Muscle of leg (tissue), 11 donors: ENCODE data around the gene SAMD4A. TPM values are rescaled to one million over a fixed set of nuclear protein-coding genes. Genes with fewer than 3 reads are reported as not detected.
"Not testable (repeated sequence)": the region's sequence is repeated elsewhere in the genome, so short reads cannot be mapped to it uniquely, and the experiment has no call there.

Source experiments
- DNase-seq: peaks from one replicate; pipeline ENCODE4 v3.0.0; 2013
- H3K27ac ChIP-seq: one replicate; pipeline ENCODE4 v1.5.1; 2013; ENCODE audit warnings: mild to moderate bottlenecking, low read length, control low read depth
- H3K27me3 ChIP-seq: one replicate; pipeline ENCODE4 v1.6.1; 2013; ENCODE audit warnings: low read length; ENCODE audit not compliant: control insufficient read depth, insufficient read depth
- H3K36me3 ChIP-seq: one replicate; pipeline ENCODE4 v1.6.1; 2013; ENCODE audit warnings: low read length; ENCODE audit not compliant: control insufficient read depth, insufficient read depth
- H3K4me1 ChIP-seq: one replicate; pipeline ENCODE4 v1.6.1; 2013; ENCODE audit warnings: low read length; ENCODE audit not compliant: control insufficient read depth, insufficient read depth
- H3K4me3 ChIP-seq: one replicate; pipeline ENCODE4 v1.5.1; 2013; ENCODE audit warnings: low read length, control low read depth
- H3K9me3 ChIP-seq: replicated peaks from 2 replicates; pipeline ENCODE4 v1.6.1; 2013; ENCODE audit warnings: low read depth, low read length; ENCODE audit not compliant: control insufficient read depth
- WGBS: methylation state at CpG from one replicate; pipeline ENCODE4 v1.1.5; 2013; ENCODE audit warnings: missing lambda C conversion rate; ENCODE audit not compliant: insufficient coverage; 5-methylcytosine and 5-hydroxymethylcytosine counted together
- polyA plus RNA-seq, 8 donors: library from polyadenylated mRNA; unstranded; fragments of 120-200 nt; gene quantifications; one replicate each; pipeline versions ENCODE4 v1.2.1 to v1.2.3, GENCODE V29; 2013; ENCODE audit warnings: inconsistent platforms in 1 of 8, low replicate concordance in 1 of 8; ENCODE audit not compliant: insufficient read length in 8 of 8, insufficient read depth in 1 of 8
- total RNA-seq: library from RNA; stranded (reverse); fragments of 120-200 nt; gene quantifications from one replicate; pipeline ENCODE4 v1.2.4, GENCODE V29; 2013

Gene SAMD4A
- total and polyA plus RNA-seq, 9 donors, result 39.5 to 74.1 (median 52.8) TPM

DNA sequence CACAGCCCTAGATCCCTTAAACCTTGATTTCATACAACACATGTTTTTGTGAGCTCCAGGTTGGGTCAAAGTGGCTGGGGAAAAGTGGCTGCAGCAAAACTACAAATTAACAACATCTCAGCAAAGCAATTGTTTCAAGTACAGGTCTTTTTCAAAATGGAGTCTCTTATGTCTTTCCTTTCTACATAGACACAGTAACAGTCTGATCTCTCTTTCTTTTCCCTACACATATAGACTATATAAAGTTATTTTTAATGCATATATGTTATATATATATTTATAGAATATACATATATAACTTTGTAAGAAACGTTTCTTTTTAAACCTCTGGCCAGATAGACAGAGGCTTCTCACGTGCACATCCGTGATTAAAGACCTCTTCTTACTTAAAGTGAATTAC lies 186.5 kb downstream of the SAMD4A start:
- WGBS, result no CpG with 5 or more reads among the region's 3 CpGs
- H3K9me3 ChIP-seq, H3K4me3 ChIP-seq, DNase-seq, H3K4me1 ChIP-seq, H3K27me3 ChIP-seq, H3K27ac ChIP-seq: not testable (repeated sequence)
- H3K36me3 ChIP-seq, result peaks cover 54% of the 10 kb centered on the region

DNA sequence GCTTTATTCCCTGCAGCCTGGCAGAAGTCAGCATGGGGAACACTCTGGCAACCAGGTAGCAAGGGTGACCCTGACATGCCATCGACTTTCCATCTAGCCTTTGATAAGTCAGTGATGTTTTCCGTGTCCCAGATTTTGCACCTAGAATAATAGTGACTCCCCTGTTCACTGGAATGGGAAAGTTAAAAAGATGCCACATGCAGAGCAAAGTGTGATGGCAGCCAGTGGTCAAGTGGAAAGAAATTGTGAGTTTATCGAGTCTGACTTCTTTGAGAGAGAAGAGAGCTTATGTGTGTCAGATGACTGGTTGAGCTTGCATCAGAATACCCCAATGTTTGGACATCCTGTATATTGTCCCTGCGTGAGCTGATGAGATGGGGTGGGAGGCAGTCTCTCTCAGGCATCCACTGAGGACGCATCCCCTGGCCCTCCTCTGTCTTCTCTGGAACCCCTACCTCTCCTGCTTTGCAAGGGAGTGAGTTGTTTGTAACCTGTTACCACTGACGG lies 187.2 kb downstream of the SAMD4A start:
- WGBS, result 88% methylated on average over 3 of the region's 6 CpGs
- no peak for DNase-seq
- Histone ChIP-seq H3K4me3 (no peak overlapping the region), H3K36me3 (peaks cover 54% of the 10 kb centered on the region), H3K27me3 (no peaks in the 10 kb centered on the region), H3K9me3 (no peaks in the 10 kb centered on the region), H3K4me1 (peaks cover 5% of the 10 kb centered on the region), H3K27ac (no peak overlapping the region)

DNA sequence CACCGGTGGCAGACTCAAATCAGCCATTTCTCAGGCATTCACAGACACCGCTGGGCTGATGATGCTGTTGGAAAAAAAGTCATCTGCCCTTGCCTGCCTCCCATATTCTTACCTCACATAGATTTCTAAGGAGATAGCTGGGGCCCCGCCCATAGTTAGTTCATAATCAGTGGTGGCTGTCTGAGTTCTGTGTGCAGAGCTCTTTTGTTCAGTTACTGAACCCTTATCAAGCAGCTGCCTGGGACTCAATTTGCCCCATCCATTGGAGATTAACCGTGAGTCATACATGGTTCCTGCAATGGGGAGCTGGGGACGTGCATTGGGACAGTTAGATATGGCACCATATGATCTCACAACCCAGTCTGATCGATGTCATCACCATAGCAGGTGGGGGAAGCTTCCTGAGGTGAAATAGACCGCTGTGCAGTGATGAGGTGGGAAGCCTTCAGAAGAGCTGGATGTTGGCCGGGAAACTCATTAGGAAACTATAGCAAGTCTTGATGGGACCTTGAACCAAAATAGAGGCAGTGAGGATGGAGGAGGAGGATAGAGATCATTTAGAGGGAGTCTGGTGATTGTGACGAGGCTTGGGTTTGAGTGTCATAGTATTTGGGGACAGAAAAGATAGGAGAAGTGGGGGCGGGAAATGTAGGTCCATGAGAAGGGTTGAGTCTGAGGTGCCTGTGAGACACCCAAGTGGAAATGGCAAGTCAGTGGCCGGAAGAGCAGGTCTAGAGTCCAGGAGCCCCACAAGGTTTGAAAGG lies 187.9 kb downstream of the SAMD4A start:
- Histone ChIP-seq H3K36me3 (peaks cover 55% of the 10 kb centered on the region), H3K9me3 (no peaks in the 10 kb centered on the region), H3K27me3 (no peaks in the 10 kb centered on the region), H3K27ac (no peak overlapping the region), H3K4me1 (peaks cover 5% of the 10 kb centered on the region), H3K4me3 (no peak overlapping the region)
- DNase-seq, result no peak
- 99% methylated on average over 7 of the region's 11 CpGs for WGBS

DNA sequence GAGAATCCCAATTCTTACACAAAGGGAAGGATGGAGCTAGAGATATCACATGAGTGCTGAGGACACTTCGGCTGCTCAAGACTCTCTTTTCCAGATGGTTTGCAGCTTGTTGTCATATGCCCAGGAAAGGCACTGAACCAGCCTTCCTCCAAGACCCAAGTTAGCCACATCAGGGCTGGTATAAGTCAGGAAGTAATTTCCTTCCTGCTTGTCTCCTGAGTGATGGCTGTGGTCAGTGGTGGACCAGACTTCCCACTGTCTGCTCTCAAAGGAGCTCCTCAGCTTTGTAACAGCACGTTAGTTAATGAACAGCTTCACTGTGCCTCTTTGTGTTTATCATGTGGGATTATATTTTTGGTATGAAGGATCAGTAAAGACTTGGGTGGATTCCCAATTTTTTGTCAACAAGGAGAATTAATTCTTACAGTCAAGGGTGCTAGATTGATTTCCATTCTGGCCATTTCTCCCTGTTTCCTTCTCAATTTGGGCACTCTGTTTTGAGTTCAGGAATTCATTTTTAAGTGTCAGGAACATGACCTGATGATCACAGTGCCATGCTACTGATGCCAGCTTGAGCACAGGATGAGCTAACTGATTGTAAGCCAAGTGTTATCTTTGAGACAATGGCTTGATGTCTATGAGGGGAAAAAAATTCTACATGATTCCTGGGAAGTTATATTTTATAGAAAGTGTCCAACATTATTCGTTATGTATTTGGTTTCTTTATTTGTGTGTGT lies 189.9 kb downstream of the SAMD4A start:
- WGBS, result no CpG with 5 or more reads among the region's 3 CpGs
- Histone ChIP-seq H3K27me3 (no peaks in the 10 kb centered on the region), H3K9me3 (no peaks in the 10 kb centered on the region), H3K36me3 (peaks cover 69% of the 10 kb centered on the region), H3K4me3 (no peak overlapping the region), H3K4me1 (peaks cover 10% of the 10 kb centered on the region), H3K27ac (no peak overlapping the region)
- no peak for DNase-seq

DNA sequence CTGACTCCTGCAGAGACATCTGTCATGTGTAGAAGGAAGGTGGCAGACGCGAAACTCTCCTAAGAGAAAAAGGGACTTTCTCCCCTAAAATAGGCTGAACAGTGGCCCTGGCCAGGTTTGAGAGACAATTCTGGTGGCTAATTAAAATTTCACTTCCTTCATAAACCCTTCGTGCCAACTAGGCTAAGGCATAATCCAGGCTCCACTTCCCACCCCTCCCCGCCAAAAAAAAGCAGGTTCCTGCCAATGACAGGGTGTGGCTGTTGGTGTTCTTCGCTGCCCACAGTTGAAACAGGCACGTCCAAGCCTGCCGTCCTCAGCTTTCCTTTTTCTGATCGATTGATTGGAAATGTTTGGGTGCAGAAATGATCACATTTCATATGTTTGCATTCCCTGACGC lies 191.1 kb downstream of the SAMD4A start:
- H3K9me3 ChIP-seq, result no peaks in the 10 kb centered on the region
- no peak overlapping the region for H3K4me3 ChIP-seq
- H3K27me3 ChIP-seq, result no peaks in the 10 kb centered on the region
- peaks cover 10% of the 10 kb centered on the region for H3K4me1 ChIP-seq
- WGBS, result 80% methylated on average over 2 of the region's 9 CpGs
- DNase-seq, result no peak
- no peak overlapping the region for H3K27ac ChIP-seq
- H3K36me3 ChIP-seq, result peaks cover 68% of the 10 kb centered on the region

DNA sequence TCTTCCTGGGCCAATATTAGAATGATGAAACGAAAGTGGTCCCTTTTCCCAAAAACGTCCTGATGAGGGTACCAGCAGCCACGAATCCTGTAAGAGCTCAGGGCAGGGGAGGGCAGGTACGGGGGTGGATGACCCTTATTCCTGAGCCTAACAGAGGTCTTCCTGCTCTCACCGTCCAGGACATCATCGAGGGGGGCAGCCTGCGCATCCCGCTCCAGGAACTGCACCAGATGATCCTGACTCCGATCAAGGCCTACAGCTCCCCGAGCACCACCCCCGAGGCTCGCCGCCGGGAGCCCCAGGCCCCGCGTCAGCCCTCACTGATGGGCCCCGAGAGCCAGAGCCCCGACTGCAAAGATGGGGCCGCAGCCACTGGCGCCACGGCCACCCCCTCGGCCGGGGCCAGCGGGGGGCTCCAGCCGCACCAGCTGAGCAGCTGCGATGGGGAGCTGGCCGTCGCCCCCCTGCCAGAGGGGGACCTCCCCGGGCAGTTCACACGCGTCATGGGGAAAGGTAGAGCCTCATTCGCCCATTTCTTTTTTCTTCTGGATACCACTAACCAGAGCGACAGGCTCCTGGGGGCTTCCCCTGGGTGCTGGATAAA lies 193.2 kb downstream of the SAMD4A start:
- Histone ChIP-seq H3K36me3 (peaks cover 73% of the 10 kb centered on the region), H3K27ac (no peak overlapping the region), H3K27me3 (no peaks in the 10 kb centered on the region), H3K4me3 (no peak overlapping the region), H3K9me3 (no peaks in the 10 kb centered on the region), H3K4me1 (peaks cover 14% of the 10 kb centered on the region)
- DNase-seq, result no peak
- 87% methylated on average over 27 of the region's 33 CpGs for WGBS

DNA sequence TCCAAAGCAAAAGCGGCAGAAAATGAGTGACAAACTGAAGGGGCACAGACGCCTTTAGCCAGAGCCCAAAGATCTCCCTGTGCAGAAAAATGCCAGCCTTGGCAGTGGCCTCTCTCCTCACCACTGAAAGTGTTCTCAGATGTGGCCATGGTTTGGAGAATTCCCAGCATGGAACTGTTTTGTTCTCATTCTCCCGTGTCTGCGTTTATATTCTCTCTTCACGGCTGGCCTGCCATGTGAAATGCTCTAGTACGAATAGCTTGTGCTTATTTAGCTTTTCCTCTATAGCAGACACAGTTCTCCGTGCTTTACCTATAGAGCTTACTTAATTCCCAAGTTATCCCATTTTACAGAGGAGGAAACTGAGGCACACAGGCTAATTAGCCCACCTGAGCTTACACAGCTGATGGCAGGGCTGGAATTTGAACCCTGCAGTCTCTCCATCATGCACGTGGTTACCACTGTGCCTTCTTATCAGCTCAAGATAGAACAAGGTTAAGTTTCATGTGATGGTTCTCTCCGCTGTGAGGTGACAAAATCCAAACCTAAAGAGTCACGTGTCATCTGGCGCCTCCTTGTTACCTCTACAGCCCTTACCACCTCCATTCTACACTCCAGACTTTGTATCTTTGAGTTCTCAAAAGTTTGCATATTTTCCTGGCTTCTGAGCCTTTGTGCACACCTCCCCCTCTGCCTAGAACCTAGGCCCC lies 194.1 kb downstream of the SAMD4A start:
- Histone ChIP-seq H3K27ac (no peak overlapping the region), H3K4me3 (no peak overlapping the region), H3K27me3 (no peaks in the 10 kb centered on the region), H3K4me1 (peaks cover 14% of the 10 kb centered on the region), H3K36me3 (peaks cover 77% of the 10 kb centered on the region), H3K9me3 (no peaks in the 10 kb centered on the region)
- DNase-seq, result no peak
- WGBS, result 89% methylated on average over 8 of the region's 11 CpGs

DNA sequence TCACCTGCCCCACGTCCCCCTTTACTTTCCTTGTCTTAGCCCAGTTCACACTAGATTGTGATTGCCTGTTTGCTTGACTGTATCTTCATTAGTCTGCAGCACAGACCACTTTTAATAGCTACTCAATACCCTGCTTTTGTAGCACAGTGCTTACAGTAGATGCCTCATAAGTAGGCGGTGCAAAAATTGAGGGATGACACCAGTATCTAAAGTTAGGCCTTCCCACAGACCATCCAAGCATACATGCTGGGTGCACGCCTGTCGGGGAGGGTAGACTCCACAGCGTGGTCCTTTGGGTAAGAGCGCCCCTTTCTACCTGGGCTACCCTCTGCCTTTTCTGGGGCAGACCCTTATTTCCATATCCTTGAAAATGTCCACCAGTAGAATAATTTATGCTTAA lies 194.9 kb downstream of the SAMD4A start:
- no peak overlapping the region for H3K4me3 ChIP-seq
- no peak overlapping the region for H3K27ac ChIP-seq
- DNase-seq, result no peak
- peaks cover 82% of the 10 kb centered on the region for H3K36me3 ChIP-seq
- H3K9me3 ChIP-seq, result no peaks in the 10 kb centered on the region
- WGBS, result 90% methylated on average over 2 of the region's 6 CpGs
- H3K4me1 ChIP-seq, result peaks cover 16% of the 10 kb centered on the region
- H3K27me3 ChIP-seq, result no peaks in the 10 kb centered on the region

DNA sequence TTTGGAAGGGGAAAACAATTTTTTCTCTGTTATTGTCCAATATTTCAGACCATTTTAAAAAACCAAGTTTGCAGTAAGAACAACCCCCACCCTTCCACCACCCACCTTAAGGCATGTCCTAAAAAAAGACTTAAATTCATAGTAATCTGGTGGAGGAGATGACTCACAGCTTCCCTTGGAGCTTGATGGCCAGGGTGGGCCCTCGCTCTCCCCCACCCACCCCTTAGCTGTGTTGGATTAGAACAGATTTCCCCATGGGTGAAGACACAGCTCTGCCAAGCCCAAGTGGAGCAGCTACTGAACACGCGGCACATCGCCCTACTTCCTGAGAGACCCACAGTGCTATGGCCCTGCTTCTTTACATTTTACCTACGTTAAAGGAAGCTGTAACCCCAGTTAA lies 195.4 kb downstream of the SAMD4A start:
- WGBS, result 40% methylated on average over 1 of the region's 5 CpGs
- no peaks in the 10 kb centered on the region for H3K27me3 ChIP-seq
- peaks cover 83% of the 10 kb centered on the region for H3K36me3 ChIP-seq
- H3K27ac ChIP-seq, result no peak overlapping the region
- H3K4me3 ChIP-seq, result no peak overlapping the region
- DNase-seq, result peak; percentile 30
- H3K4me1 ChIP-seq, result peaks cover 16% of the 10 kb centered on the region
- H3K9me3 ChIP-seq, result no peaks in the 10 kb centered on the region

DNA sequence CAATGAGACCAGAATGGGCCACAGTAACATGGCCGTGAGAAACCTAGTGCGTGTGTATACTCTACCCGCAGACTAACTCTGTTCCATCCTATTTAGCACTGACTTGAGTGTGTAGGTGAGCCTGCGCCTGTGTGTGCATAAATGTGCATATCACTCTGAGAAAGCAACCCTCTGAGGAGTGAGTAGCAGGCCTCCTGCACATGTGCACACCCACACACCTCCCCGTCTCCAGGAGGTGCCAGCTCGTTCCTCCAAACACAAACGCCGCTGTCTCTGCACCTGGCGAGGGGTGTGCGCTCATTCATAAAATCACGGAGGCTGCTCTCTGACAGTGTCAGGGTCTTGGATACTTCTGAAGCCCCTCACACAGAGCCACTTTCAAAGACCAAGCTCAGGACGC lies 196.8 kb downstream of the SAMD4A start:
- no peak for DNase-seq
- 84% methylated on average over 10 of the region's 12 CpGs for WGBS
- H3K4me3 ChIP-seq, result no peak overlapping the region
- H3K27me3 ChIP-seq, result no peaks in the 10 kb centered on the region
- peaks cover 14% of the 10 kb centered on the region for H3K4me1 ChIP-seq
- H3K36me3 ChIP-seq, result peaks cover 84% of the 10 kb centered on the region
- H3K9me3 ChIP-seq, result no peaks in the 10 kb centered on the region
- no peak overlapping the region for H3K27ac ChIP-seq
